HepG2 (cell line): ENCODE results near the gene FBXO2. TPM values are rescaled to one million over a fixed set of nuclear protein-coding genes. Genes with fewer than 3 reads are reported as not detected.

Source experiments
- FLYWCH1 ChIP-seq: sonication (generic); formaldehyde crosslinking; IDR thresholded peaks from 2 replicates; pipeline ENCODE4 v1.8.1; 2023; ENCODE audit warnings: mild to moderate bottlenecking, missing genetic modification reagents
- GTF3A ChIP-seq: sonication (generic); formaldehyde crosslinking; conservative IDR thresholded peaks from 2 replicates; pipeline ENCODE4 v1.4.0; 2020; ENCODE audit warnings: mild to moderate bottlenecking, missing genetic modification reagents
- HIC2 ChIP-seq: sonication (generic); formaldehyde crosslinking; IDR thresholded peaks from 2 replicates; pipeline ENCODE4 v1.9.0; 2022; ENCODE audit warnings: low read depth, missing genetic modification reagents
- KDM3A ChIP-seq: IDR thresholded peaks from 2 replicates; pipeline ENCODE4 v1.6.1; 2018; ENCODE audit warnings: low read depth, missing compliant biosample characterization
- PAX8 ChIP-seq: sonication (generic); formaldehyde crosslinking; IDR thresholded peaks from 2 replicates; pipeline ENCODE4 v1.8.0; 2022; ENCODE audit warnings: mild to moderate bottlenecking, missing genetic modification reagents, borderline replicate concordance
- SMAD9 ChIP-seq: sonication (generic); formaldehyde crosslinking; IDR thresholded peaks from 2 replicates; pipeline ENCODE4 v1.5.1; 2020; ENCODE audit warnings: mild to moderate bottlenecking, missing genetic modification reagents
- TAF1 ChIP-seq: sonication (generic); formaldehyde crosslinking; IDR thresholded peaks from 2 replicates; pipeline ENCODE4 v1.4.0; 2020; ENCODE audit warnings: missing genetic modification reagents
- TBX2 ChIP-seq: sonication (generic); formaldehyde crosslinking; IDR thresholded peaks from 2 replicates; pipeline ENCODE4 v1.5.0; 2020; ENCODE audit warnings: missing genetic modification reagents, mild to moderate bottlenecking, borderline replicate concordance
- WIZ ChIP-seq: sonication (generic); formaldehyde crosslinking; IDR thresholded peaks from 2 replicates; pipeline ENCODE4 v1.5.1; 2020; ENCODE audit warnings: mild to moderate bottlenecking, missing genetic modification reagents
- XRCC5 ChIP-seq: fragments of 200-400 bp; formaldehyde crosslinking; optimal IDR thresholded peaks from 2 replicates; pipeline ENCODE3; 2017; ENCODE audit warnings: mild to moderate bottlenecking, low read length
- ZBTB40 ChIP-seq, 2 experiments: fragments of 450-650 bp in 1 of 2; sonication (generic) in 1 of 2; formaldehyde crosslinking in 1 of 2; IDR thresholded peaks; 2 replicates each; pipeline versions ENCODE4 v1.6.1 to v1.8.0; 2016 to 2022; ENCODE audit warnings: antibody characterized with exemption in 1 of 2, mild to moderate bottlenecking in 1 of 2, missing genetic modification reagents in 1 of 2
- ZNF121 ChIP-seq: sonication (generic); formaldehyde crosslinking; IDR thresholded peaks from 2 replicates; pipeline ENCODE4 v1.5.0; 2020; ENCODE audit warnings: mild to moderate bottlenecking, missing genetic modification reagents
- ZNF337 ChIP-seq: sonication (generic); formaldehyde crosslinking; IDR thresholded peaks from 2 replicates; pipeline ENCODE4 v1.5.1; 2020; ENCODE audit warnings: missing genetic modification reagents, low read depth, mild to moderate bottlenecking, borderline replicate concordance
- ZNF773 ChIP-seq: sonication (generic); formaldehyde crosslinking; IDR thresholded peaks from 2 replicates; pipeline ENCODE4 v1.4.0; 2020; ENCODE audit warnings: missing genetic modification reagents, borderline replicate concordance
- ZNF83 ChIP-seq: sonication (generic); formaldehyde crosslinking; IDR thresholded peaks from 2 replicates; pipeline ENCODE4 v1.4.0; 2020; ENCODE audit warnings: missing genetic modification reagents, mild to moderate bottlenecking, borderline replicate concordance
- polyA plus RNA-seq, 8 experiments: library from polyadenylated mRNA; depleted of rRNA in 3 of 8; stranded (reverse) in 7 of 8; unstranded in 1 of 8; fragments of >200 nt; fragmentation: Illumina TruSeq in 4 of 8; extraction: Trizol in 4 of 8; gene quantifications; 2 replicates each; pipeline versions ENCODE4 v1.2.1 to v1.2.3, GENCODE V29; 2011 to 2016; ENCODE audit warnings: low read depth in 4 of 8, missing spikeins in 1 of 8, mixed read lengths in 1 of 8; ENCODE audit not compliant: insufficient read depth in 1 of 8
- total RNA-seq, 5 experiments: library from RNA; depleted of rRNA; stranded (reverse); fragments of >200 nt; fragmentation: Illumina TruSeq; extraction: Trizol; gene quantifications; 2 replicates each; pipeline ENCODE4 v1.2.3, GENCODE V29; 2016; ENCODE audit warnings: low read depth in 1 of 5
- TF ChIP-seq, protein P1 (sequence below): IDR thresholded peaks from 2 replicates; pipeline ENCODE4 v1.6.1; 2016; ENCODE audit warnings: mild to moderate bottlenecking

Gene FBXO2
- total and polyA plus RNA-seq, 2 of the 13 experiments (the other 11 are each of a cell fraction or from before 2014, with no cell fraction given), result 79.3 to 112 TPM

- 0 out of 2 replicates have a peak, but pooled peaks have one; percentile 27 for TF ChIP-seq ZNF83
- TF ChIP-seq ZNF121 (CRISPR knock-in tag), result no peak
- no peak for TF ChIP-seq GTF3A (CRISPR knock-in tag)
- no peak for TF ChIP-seq ZNF773 (CRISPR knock-in tag)
- peak; percentile 73; the same call in 1 of the 2 replicates for TF ChIP-seq KDM3A (CRISPR knock-in tag)
- TF ChIP-seq XRCC5, result no peak
- TF ChIP-seq TAF1 (CRISPR knock-in tag), result 0 out of 2 replicates have a peak, but pooled peaks have one; percentile 40
- no peak for TF ChIP-seq ZBTB40 (IDR thresholded peaks at IDR 0.05)
- TF ChIP-seq ZBTB40 (CRISPR knock-in tag; IDR thresholded peaks at IDR 0.05), result peak; percentile 18; the same call in 1 of the 2 replicates
- no peak for TF ChIP-seq SMAD9 (CRISPR knock-in tag)
- peak; percentile 40; the same call in 1 of the 2 replicates for TF ChIP-seq TBX2 (CRISPR knock-in tag)
- TF ChIP-seq ZNF337 (CRISPR knock-in tag), result no peak
- no peak for TF ChIP-seq PAX8 (CRISPR knock-in tag)
- 0 out of 2 replicates have a peak, but pooled peaks have one; percentile 62 for TF ChIP-seq FLYWCH1 (CRISPR knock-in tag)
- no peak for TF ChIP-seq WIZ (CRISPR knock-in tag)
- 0 out of 2 replicates have a peak, but pooled peaks have one; percentile 20 for TF ChIP-seq HIC2
- TF ChIP-seq, protein P1, sequence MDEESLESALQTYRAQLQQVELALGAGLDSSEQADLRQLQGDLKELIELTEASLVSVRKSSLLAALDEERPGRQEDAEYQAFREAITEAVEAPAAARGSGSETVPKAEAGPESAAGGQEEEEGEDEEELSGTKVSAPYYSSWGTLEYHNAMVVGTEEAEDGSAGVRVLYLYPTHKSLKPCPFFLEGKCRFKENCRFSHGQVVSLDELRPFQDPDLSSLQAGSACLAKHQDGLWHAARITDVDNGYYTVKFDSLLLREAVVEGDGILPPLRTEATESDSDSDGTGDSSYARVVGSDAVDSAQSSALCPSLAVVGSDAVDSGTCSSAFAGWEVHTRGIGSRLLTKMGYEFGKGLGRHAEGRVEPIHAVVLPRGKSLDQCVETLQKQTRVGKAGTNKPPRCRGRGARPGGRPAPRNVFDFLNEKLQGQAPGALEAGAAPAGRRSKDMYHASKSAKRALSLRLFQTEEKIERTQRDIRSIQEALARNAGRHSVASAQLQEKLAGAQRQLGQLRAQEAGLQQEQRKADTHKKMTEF (CRISPR knock-in tag), result no peak
These were observed 26.2 kb upstream of the FBXO2 start (continued) for GRCh38 chr1:11680270-11681070.
